RWPE2 (cell line): Measurements from ENCODE around the gene NAT14.

Experiments used
- ATAC-seq: fragments of 200-7000 bp; cut with Tn5 transposase; 3 replicates; pipeline ENCODE4 v1.9.1; 2021; ENCODE audit warnings: low read depth
- DNase-seq: peaks from one replicate; pipeline ENCODE4 v3.0.0-alpha.2; 2020; ENCODE audit warnings: low spot score
- H3K27ac ChIP-seq: fragments of 450-650 bp; 2 replicates; pipeline ENCODE4 v1.5.1; 2017; ENCODE audit warnings: mild to moderate bottlenecking; ENCODE audit not compliant: poor library complexity, severe bottlenecking
- H3K27me3 ChIP-seq: fragments of 250-450 bp; sonication (Bioruptor Pico); 2 replicates; pipeline ENCODE4 v1.5.1; 2021; ENCODE audit warnings: mild to moderate bottlenecking, moderate library complexity; ENCODE audit not compliant: insufficient read depth, poor library complexity, severe bottlenecking
- H3K36me3 ChIP-seq: fragments of 250-450 bp; sonication (Bioruptor Pico); 2 replicates; pipeline ENCODE4 v1.5.1; 2020; ENCODE audit warnings: low read depth, mild to moderate bottlenecking, moderate library complexity
- H3K4me1 ChIP-seq: fragments of 250-450 bp; sonication (Bioruptor Pico); 2 replicates; pipeline ENCODE4 v1.5.1; 2021; ENCODE audit warnings: mild to moderate bottlenecking, moderate library complexity; ENCODE audit not compliant: insufficient read depth, poor library complexity, severe bottlenecking
- H3K4me3 ChIP-seq: fragments of 250-450 bp; sonication (Bioruptor Pico); 2 replicates; pipeline ENCODE4 v1.5.1; 2021; ENCODE audit warnings: mild to moderate bottlenecking, moderate library complexity; ENCODE audit not compliant: severe bottlenecking
- H3K9me3 ChIP-seq: fragments of 250-450 bp; sonication (Bioruptor Pico); 2 replicates; pipeline ENCODE4 v1.5.1; 2021; ENCODE audit warnings: mild to moderate bottlenecking, moderate library complexity; ENCODE audit not compliant: severe bottlenecking
- CTCF ChIP-seq: fragments of 450-650 bp; IDR thresholded peaks from one replicate; pipeline ENCODE4 v1.5.1; 2017; ENCODE audit warnings: mild to moderate bottlenecking, moderate library complexity; ENCODE audit not compliant: poor library complexity, severe bottlenecking

Gene NAT14, protein sequence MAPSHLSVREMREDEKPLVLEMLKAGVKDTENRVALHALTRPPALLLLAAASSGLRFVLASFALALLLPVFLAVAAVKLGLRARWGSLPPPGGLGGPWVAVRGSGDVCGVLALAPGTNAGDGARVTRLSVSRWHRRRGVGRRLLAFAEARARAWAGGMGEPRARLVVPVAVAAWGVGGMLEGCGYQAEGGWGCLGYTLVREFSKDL

DNA sequence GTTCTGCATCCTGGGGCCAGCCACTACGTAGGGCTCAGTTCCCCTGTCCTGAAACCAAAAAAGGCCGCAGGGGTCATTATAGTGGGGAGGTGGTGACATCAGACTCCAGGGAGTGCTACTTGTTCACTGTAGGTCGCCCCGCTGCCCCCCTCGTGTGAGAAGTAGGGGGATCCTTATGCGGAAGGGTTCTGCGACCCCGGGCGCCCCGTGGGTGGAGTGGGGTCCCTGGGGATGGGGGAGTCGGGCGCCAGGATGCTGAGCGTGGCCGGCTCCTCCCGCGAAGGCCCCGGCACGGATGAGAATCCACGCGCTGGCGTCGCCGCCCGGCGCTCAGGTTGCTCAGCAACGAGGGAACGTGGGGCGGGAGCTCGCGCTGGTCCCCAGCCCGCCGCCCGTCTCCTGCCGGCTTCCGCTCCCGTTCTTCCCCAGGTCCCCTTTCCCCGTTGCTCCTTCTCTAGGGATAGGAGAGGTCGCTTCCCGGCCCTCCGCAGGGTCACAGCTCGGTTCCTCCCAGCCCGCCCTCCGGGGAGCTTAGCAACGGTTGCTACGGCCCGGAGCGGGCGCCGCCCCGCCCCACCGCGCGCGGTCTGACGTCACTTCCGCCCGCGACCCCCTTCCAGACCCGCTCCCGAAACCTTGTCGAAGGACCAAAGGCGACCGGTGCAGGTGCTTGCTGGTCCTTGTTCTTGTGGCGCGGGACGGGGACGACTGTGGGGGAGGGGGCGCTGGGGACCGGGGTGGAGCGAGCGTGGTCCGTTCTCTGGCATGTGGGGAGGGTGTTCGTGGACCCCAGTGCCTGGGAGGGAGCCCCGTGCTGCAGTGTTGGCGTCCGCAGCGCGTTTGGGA is at the start of gene NAT14:
TSS of gene NAT14 (plus strand) at position 596 of the 846 bp plus-strand sequence. CDS start 521 bp downstream, outside the sequence.
- ATAC-seq (peak; percentile 28), DNase-seq (peak; percentile 75)
- H3K4me1 ChIP-seq, result peaks cover 12% of the 10 kb centered on the region
- no peaks in the 10 kb centered on the region for H3K9me3 ChIP-seq
- no peaks in the 10 kb centered on the region for H3K27me3 ChIP-seq
- no peak for TF ChIP-seq CTCF
- H3K27ac ChIP-seq, result peak within 1 kb of the TSS; percentile 73
- H3K36me3 ChIP-seq, result no peaks in the 10 kb centered on the region
- peak within 1 kb of the TSS; percentile 66 for H3K4me3 ChIP-seq

GRCh38 chr19:55436847-55437246 is 48.1 kb upstream of the NAT14 start:
- Histone ChIP-seq H3K27me3 (peaks cover 31% of the 10 kb centered on the region), H3K36me3 (no peaks in the 10 kb centered on the region)
- TF ChIP-seq CTCF, result no peak

GRCh38 chr19:55437410-55437809 is 47.6 kb upstream of the NAT14 start:
- ATAC-seq (peak; percentile 87), DNase-seq (peak; percentile 69)
- H3K4me3 ChIP-seq, result no peak overlapping the region
- H3K4me1 ChIP-seq, result no peaks in the 10 kb centered on the region
- H3K27ac ChIP-seq, result no peak overlapping the region
- no peaks in the 10 kb centered on the region for H3K9me3 ChIP-seq
- TF ChIP-seq CTCF, result no peak
- H3K27me3 ChIP-seq, result peaks cover 32% of the 10 kb centered on the region
- H3K36me3 ChIP-seq, result no peaks in the 10 kb centered on the region

More at GRCh38 chr19:55436847-55437246, 48.1 kb upstream of the NAT14 start:
- Histone ChIP-seq H3K4me3 (no peak overlapping the region), H3K27ac (no peak overlapping the region), H3K9me3 (no peaks in the 10 kb centered on the region), H3K4me1 (no peaks in the 10 kb centered on the region)
- DNase-seq (no peak), ATAC-seq (no peak)

- DNase-seq (no peak), ATAC-seq (no peak)
- Histone ChIP-seq H3K4me3 (no peak overlapping the region), H3K4me1 (no peaks in the 10 kb centered on the region), H3K36me3 (no peaks in the 10 kb centered on the region), H3K9me3 (no peaks in the 10 kb centered on the region), H3K27me3 (peaks cover 35% of the 10 kb centered on the region), H3K27ac (no peak overlapping the region)
- TF ChIP-seq CTCF, result no peak
These were observed 45.9 kb upstream of the NAT14 start for GRCh38 chr19:55439052-55439451.
